Fibroblast of villous mesenchyme (primary cell): ENCODE results near the gene SCO1. TPM values are rescaled to one million over a fixed set of nuclear protein-coding genes. Genes with fewer than 3 reads are reported as not detected.
A peak's percentile ranks its signal among the peaks of the same experiment; 100 is the strongest.
"Not testable (repeated sequence)": the region's sequence is repeated elsewhere in the genome, so short reads cannot be mapped to it uniquely, and the experiment has no call there.

Experiments used
- DNase-seq: peaks from one replicate; pipeline ENCODE4 v3.0.0-alpha.2; 2010; ENCODE audit warnings: low read depth
- H3K4me3 ChIP-seq: 2 replicates; pipeline ENCODE4 v1.5.1; 2011; ENCODE audit warnings: low read depth, mild to moderate bottlenecking, low read length
- CTCF ChIP-seq: IDR thresholded peaks from 2 replicates; pipeline ENCODE4 v1.5.1; 2012; ENCODE audit warnings: low read depth, mild to moderate bottlenecking, low read length; ENCODE audit not compliant: insufficient read depth
- total RNA-seq: library from RNA; depleted of rRNA; stranded (reverse); fragments of >200 nt; gene quantifications from 2 replicates; pipeline ENCODE4 v1.2.3, GENCODE V29; 2012

Gene SCO1
- total RNA-seq, 1 donor: 17.3 TPM

GRCh38 chr17:10698096-10698818 lies 924 bp upstream of the SCO1 start:
- peak overlapping the region; percentile 92 for H3K4me3 ChIP-seq
- no peak for TF ChIP-seq CTCF
- DNase-seq: peak; percentile 53

- DNase-seq: not testable (repeated sequence)
- H3K4me3 ChIP-seq: peak overlapping the region; percentile 92
Measured at GRCh38 chr17:10695875-10696407, 1.4 kb downstream of the SCO1 start.

DNA sequence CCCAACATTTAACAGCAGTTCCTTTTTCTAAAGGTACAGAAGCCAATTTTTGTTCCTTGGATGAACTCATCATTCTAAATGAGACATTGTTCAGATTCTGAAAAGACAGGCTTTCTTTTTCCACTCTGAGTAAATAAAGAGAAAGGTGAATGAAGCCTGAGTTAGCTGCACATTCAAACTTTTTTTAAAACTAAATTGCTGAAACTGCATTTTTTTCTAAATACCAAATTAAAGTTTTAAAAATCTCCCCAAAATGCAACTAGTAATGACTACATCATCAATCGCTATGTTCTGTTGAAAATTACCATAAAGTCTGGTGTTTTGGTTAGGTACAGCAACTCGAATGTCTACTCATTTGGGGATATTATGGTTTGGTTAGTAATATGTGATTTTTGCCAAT lies 9.8 kb downstream of the SCO1 start:
- no peak for DNase-seq
- H3K4me3 ChIP-seq: no peak overlapping the region
- TF ChIP-seq CTCF: no peak

DNA sequence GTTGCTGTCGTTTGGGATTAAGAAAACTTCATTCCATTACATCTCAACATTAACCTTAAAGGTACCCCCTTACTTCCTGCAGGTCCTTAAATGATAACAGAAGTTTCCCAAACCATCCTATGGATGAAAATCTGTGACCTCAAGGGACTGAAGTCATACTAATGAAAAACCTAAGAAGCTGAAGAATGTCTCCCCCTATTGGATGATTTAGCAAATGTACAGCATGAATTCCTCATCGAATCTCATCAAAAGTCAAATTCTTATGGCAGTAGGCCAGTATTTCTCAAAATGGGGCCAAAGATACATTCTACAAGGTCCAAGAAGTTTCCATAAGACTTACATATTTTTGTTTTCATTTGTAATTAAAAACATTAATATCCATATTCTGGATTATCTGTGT lies 13.5 kb downstream of the SCO1 start:
- DNase-seq: peak; percentile 30
- H3K4me3 ChIP-seq: no peak overlapping the region
- TF ChIP-seq CTCF: peak; percentile 57

DNA sequence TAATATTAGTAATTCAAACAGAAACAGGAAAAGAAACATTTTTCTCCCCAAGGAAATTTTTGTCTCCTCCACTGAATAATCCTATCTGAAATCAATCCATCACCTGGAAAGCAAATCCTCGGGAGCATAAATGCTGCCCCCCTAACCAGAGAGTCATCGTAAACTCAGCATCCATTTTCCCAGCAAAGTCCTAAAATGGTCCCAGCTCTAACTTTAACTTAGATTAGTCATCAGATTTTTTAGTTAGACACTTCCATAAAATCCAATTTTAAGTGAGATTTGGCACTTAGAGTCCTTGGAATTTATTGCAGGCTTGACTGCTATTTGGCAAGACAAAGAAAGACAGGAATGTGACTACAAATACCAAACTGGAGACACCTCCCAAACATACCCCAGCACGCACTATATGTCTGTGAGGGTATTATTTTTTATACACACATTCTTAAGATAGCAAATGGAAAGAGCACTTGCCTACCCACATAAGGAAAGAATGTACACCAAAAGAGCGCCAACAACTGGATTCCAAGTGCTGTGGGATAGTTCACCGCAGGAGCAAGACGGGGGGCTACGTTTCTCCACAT lies 15.4 kb downstream of the SCO1 start:
- no peak overlapping the region for H3K4me3 ChIP-seq
- DNase-seq: peak; percentile 51
- TF ChIP-seq CTCF: no peak

DNA sequence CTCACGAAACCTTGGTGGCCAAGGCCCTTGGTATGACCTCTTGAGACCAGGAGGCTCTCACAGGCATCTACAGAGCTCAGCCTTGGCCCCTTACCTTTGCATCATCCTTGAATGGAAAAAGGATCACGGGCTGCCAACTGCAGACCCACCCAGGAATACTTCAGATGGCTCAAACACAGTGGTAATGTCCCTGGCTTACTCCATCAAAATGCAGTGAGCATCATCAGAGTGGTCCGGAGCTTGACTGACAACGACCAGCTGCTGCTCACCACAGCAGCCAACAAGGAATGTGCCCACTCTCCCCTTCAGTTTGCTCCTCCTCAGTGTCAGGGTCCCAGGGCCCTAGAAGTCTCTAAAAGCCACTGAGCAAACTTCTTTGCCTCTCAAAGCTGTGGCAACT lies 22.6 kb downstream of the SCO1 start:
- no peak for DNase-seq
- TF ChIP-seq CTCF: no peak
- H3K4me3 ChIP-seq: no peak overlapping the region

DNA sequence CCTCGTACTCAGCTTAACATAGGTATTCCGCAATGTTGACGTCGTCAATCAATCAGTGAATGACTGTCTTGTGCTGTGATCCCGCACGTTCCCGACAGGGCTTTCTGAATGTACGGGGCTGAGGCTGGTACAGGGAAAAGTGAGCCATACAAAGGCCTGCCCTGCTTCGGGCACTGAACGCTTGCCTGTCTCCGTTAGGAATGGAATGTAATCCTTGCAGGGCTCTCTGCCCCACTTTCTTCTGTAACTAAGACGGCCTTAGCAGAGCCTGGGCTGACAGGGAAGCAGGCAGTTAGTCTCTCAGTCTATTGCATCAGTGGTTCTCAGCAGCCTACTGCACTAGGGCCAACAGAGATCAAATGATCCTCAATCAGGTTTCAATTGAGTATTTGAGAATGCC lies 24.0 kb downstream of the SCO1 start:
- H3K4me3 ChIP-seq: no peak overlapping the region
- DNase-seq: no peak
- TF ChIP-seq CTCF: no peak
